GM19395 (cell line): ENCODE results near the gene SBK1.
A peak's percentile ranks its signal among the peaks of the same experiment; 100 is the strongest.
"Not testable (repeated sequence)": the region's sequence is repeated elsewhere in the genome, so short reads cannot be mapped to it uniquely, and the experiment has no call there.

Experiments
- ATAC-seq: cut with Tn5 transposase; IDR thresholded peaks from one replicate; pipeline ENCODE4 v1.9.1; 2021; ENCODE audit warnings: mild to moderate bottlenecking, moderate library complexity; ENCODE audit not compliant: unreplicated experiment

The SBK1 gene

GRCh38 chr16:28291651-28292626 is at the start of gene SBK1:
TSS of gene SBK1 (plus strand) at chr16:28292525. CDS start at chr16:28317392, 24,867 bp downstream.
- ATAC-seq = peak; percentile 79

- ATAC-seq = not testable (repeated sequence)
Measured at GRCh38 chr16:28249483-28249882, 42.8 kb upstream of the SBK1 start.

GRCh38 chr16:28250999-28251398 is 41.3 kb upstream of the SBK1 start:
- no peak for ATAC-seq

GRCh38 chr16:28254158-28254557 is 38.2 kb upstream of the SBK1 start:
- ATAC-seq = no peak

GRCh38 chr16:28255838-28256237 is 36.5 kb upstream of the SBK1 start:
- no peak for ATAC-seq

GRCh38 chr16:28257256-28257655 is 35.1 kb upstream of the SBK1 start:
- no peak for ATAC-seq

GRCh38 chr16:28258567-28258966 is 33.8 kb upstream of the SBK1 start:
- ATAC-seq = no peak

- no peak for ATAC-seq
Measured at GRCh38 chr16:28259091-28259780, 33.1 kb upstream of the SBK1 start.

GRCh38 chr16:28259781-28260150 is 32.6 kb upstream of the SBK1 start:
- ATAC-seq = no peak

GRCh38 chr16:28260193-28260592 is 32.1 kb upstream of the SBK1 start:
- ATAC-seq = no peak

GRCh38 chr16:28261942-28262341 is 30.4 kb upstream of the SBK1 start:
- no peak for ATAC-seq

GRCh38 chr16:28263305-28263704 is 29.0 kb upstream of the SBK1 start:
- ATAC-seq = no peak

GRCh38 chr16:28264656-28265055 is 27.7 kb upstream of the SBK1 start:
- no peak for ATAC-seq

- ATAC-seq = no peak
Measured at GRCh38 chr16:28265822-28266221, 26.5 kb upstream of the SBK1 start.

GRCh38 chr16:28267356-28267755 is 25.0 kb upstream of the SBK1 start:
- ATAC-seq = no peak

- ATAC-seq = no peak
Measured at GRCh38 chr16:28273511-28273910, 18.8 kb upstream of the SBK1 start.

GRCh38 chr16:28274676-28275075 is 17.6 kb upstream of the SBK1 start:
- no peak for ATAC-seq

GRCh38 chr16:28276301-28276700 is 16.0 kb upstream of the SBK1 start:
- ATAC-seq = no peak

- ATAC-seq = no peak
Measured at GRCh38 chr16:28277537-28278388, 14.6 kb upstream of the SBK1 start.

GRCh38 chr16:28279006-28279405 is 13.3 kb upstream of the SBK1 start:
- ATAC-seq = no peak
